ENCODE results near the gene BIRC7. TPM values are rescaled to one million over a fixed set of nuclear protein-coding genes. Genes with fewer than 3 reads are reported as not detected.

The BIRC7 gene
- total RNA-seq, 1 donor from 2014 or later, result 15.5 TPM

DNA sequence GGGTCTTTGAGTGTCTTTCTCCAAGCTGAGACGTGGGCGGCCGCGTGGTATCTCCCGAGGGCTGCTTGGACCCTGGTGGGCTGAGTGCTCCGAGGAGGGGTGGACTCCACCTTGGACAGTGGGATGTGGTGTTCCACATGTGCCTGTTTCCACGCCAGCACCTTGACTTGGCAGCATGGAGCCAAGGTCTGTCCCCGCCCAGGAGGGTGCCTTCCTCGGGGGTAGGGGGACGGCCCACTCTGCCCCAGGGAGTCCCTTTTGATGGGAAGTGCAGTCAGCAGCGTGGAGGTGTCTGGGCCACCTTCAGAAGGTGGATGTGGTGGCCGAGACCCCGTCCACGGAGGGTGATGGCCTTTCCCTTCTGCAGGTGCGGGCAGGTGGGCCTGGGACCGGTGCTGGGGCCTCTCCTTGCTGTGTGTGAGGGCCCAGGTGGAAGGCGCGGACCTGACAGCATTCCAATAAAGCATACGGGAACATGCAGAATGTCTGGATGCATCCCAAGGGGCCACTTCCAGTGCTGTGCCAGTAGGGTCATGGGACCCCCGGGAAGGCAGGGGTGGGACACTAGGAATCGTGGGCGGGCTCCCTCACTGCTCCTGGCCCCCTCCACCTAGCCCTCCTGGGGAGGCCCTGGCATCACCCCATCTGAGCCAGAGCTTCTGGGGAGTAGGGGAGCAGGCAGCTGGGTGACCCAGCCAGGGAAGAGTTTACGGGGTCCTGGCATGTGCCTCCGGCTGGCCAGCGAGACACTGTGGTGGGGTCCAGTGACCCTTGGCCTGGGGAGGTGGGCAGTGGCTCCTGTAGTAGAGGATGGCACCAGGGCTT is 53.8 kb downstream of the BIRC7 start:
- no peak overlapping the region for H3K27ac ChIP-seq
- H3K27me3 ChIP-seq, result peaks cover 6% of the 10 kb centered on the region
- no peaks in the 10 kb centered on the region for H3K4me1 ChIP-seq
- no peak for ATAC-seq
- intact Hi-C loops (cut with DNase I), result no loop called here
- no peak overlapping the region for H3K4me3 ChIP-seq
- TF ChIP-seq CTCF (IDR thresholded peaks at IDR 0.05), result no peak
- H3K36me3 ChIP-seq, result peaks cover 24% of the 10 kb centered on the region
- no peak for DNase-seq
- no peaks in the 10 kb centered on the region for H3K9me3 ChIP-seq

Small RNA genes lying within 50 kb of the gene (microRNA-seq; reads per million reads assigned to microRNA genes)
- gene MIR3196 (ENCODE audit: borderline microRNAs expressed) (not detected), gene MIR4326 (ENCODE audit: borderline microRNAs expressed) (not detected)

Other genes with a start within 250 kb of the BIRC7 start
- gene BHLHE23, start 228.9 kb upstream of the BIRC7 start, total RNA-seq, result not detected
- gene YTHDF1, start 19.8 kb upstream of the BIRC7 start, total RNA-seq, result 36.9 TPM
- not detected for gene NKAIN4, start 18.6 kb downstream of the BIRC7 start, total RNA-seq
- 67.0 TPM for gene ARFGAP1, start 36.9 kb downstream of the BIRC7 start, total RNA-seq
- not detected for gene COL20A1, start 57.3 kb downstream of the BIRC7 start, total RNA-seq
- 0.06 TPM for gene CHRNA4, start 125.4 kb downstream of the BIRC7 start, total RNA-seq
- not detected for gene KCNQ2, start 236.8 kb downstream of the BIRC7 start, total RNA-seq